ENCODE results near the gene NTRK3. TPM values are rescaled to one million over a fixed set of nuclear protein-coding genes. Genes with fewer than 3 reads are reported as not detected.

The NTRK3 gene
- total RNA-seq, 4 donors from 2014 or later, result 0.09 to 2.7 (median 0.62) TPM

GRCh38 chr15:88269356-88270062 is 13.0 kb upstream of the NTRK3 start:
- TF ChIP-seq CTCF (IDR thresholded peaks at IDR 0.05) (no peak), POLR2A (IDR thresholded peaks at IDR 0.05) (no peak)
- peaks cover 0 to 23% (median 0%) of the 10 kb centered on the region in 4 donors for H3K27me3 ChIP-seq
- no peak overlapping the region for H3K4me3 ChIP-seq
- no peak for DNase-seq
- H3K4me1 ChIP-seq, result no peaks in the 10 kb centered on the region
- H3K36me3 ChIP-seq, result no peaks in the 10 kb centered on the region
- intact Hi-C loops (cut with DNase I), result no loop called here
- H3K27ac ChIP-seq, result no peak overlapping the region
- 50% methylated on average over 2 of the region's 4 CpGs; no CpG with 5 or more reads in 1 of the 2 donors for WGBS, 2 donors
- H3K9me3 ChIP-seq, result no peaks in the 10 kb centered on the region

GRCh38 chr15:88267720-88268119 is 11.2 kb upstream of the NTRK3 start:
- no peak overlapping the region for H3K4me3 ChIP-seq
- H3K27ac ChIP-seq, result no peak overlapping the region
- no peak for DNase-seq
- H3K9me3 ChIP-seq, result no peaks in the 10 kb centered on the region
- H3K27me3 ChIP-seq, result peaks cover 0 to 32% (median 0%) of the 10 kb centered on the region in 4 donors
- no peaks in the 10 kb centered on the region for H3K4me1 ChIP-seq
- 70 to 92% methylated on average over 5 of the region's 5 CpGs for WGBS, 2 donors
- no peaks in the 10 kb centered on the region for H3K36me3 ChIP-seq
- TF ChIP-seq POLR2A (IDR thresholded peaks at IDR 0.05) (no peak), CTCF (IDR thresholded peaks at IDR 0.05) (no peak)
- intact Hi-C loops (cut with DNase I), result no loop called here

DNA sequence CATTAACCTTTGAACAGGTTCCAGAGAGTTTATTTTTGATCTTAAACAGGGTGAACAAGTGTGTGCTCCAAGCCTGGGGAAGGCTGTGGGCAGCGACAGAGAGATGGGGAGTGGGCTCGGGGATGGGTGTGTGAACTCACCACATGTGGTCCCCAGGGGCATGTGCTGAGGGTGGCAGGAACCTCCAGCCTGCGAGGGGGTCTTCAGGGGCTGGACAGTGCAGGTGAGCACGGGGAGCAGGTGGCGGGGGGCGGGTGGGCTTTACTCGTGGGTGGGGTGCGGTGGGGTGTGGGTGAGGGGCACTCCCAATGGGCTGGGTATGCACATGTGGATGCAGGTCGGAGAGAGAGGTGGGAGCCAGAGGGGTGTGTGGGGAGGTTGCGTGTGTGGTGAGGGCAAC is 9.6 kb upstream of the NTRK3 start:
- H3K4me1 ChIP-seq, result no peaks in the 10 kb centered on the region
- intact Hi-C loops (cut with DNase I), result no loop called here
- no peak for DNase-seq
- no peak for TF ChIP-seq CTCF (IDR thresholded peaks at IDR 0.05)
- no peak for TF ChIP-seq POLR2A (IDR thresholded peaks at IDR 0.05)
- no peak overlapping the region for H3K4me3 ChIP-seq
- H3K27ac ChIP-seq, result no peak overlapping the region
- H3K9me3 ChIP-seq, result no peaks in the 10 kb centered on the region
- H3K27me3 ChIP-seq, result peaks cover 0 to 37% (median 0%) of the 10 kb centered on the region in 4 donors
- no peaks in the 10 kb centered on the region for H3K36me3 ChIP-seq
- 74 to 77% methylated on average over 6 to 10 of the region's 10 CpGs for WGBS, 2 donors

- Histone ChIP-seq H3K4me3 (no peak overlapping the region), H3K27ac (no peak overlapping the region), H3K27me3 (peaks cover 0 to 50% (median 0%) of the 10 kb centered on the region in 4 donors), H3K36me3 (no peaks in the 10 kb centered on the region), H3K4me1 (no peaks in the 10 kb centered on the region), H3K9me3 (no peaks in the 10 kb centered on the region)
- DNase-seq, result no peak
- intact Hi-C loops (cut with DNase I), result no loop called here
- TF ChIP-seq POLR2A (IDR thresholded peaks at IDR 0.05), result no peak
- no peak for TF ChIP-seq CTCF (IDR thresholded peaks at IDR 0.05)
- WGBS, 2 donors, result 65 to 71% methylated on average over 3 to 4 of the region's 4 CpGs
Observed at GRCh38 chr15:88264622-88265021, 8.1 kb upstream of the NTRK3 start.

DNA sequence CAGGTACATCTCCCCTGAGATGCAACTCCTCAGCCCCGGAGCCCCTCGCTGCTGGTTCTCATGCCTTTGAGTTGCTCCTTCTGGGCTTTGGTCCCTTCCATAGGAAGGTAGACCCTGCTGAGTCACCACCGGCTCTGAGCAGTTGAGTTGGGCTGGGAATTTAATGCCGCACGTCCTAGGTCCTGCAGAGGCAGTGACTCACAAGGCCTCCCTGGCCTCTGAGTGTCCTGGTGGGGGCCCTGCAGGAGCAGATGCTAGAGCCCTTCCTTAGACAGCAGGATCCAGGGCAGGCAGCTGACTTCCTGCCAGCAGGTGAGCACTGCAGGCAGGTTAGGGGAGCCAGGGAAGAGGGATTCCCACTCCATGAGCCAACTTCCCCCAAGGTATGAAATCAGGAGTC is 5.5 kb upstream of the NTRK3 start:
- Histone ChIP-seq H3K27ac (no peak overlapping the region), H3K4me1 (peaks cover 4 to 10% (median 5%) of the 10 kb centered on the region in 3 donors), H3K36me3 (no peaks in the 10 kb centered on the region), H3K4me3 (no peak overlapping the region), H3K27me3 (peaks cover 1 to 76% (median 8%) of the 10 kb centered on the region in 4 donors), H3K9me3 (no peaks in the 10 kb centered on the region)
- intact Hi-C loops (cut with DNase I), result no loop called here
- TF ChIP-seq POLR2A (IDR thresholded peaks at IDR 0.05), result no peak
- TF ChIP-seq CTCF (IDR thresholded peaks at IDR 0.05), result no peak
- DNase-seq, result no peak
- WGBS, 2 donors, result 93 to 94% methylated on average over 2 of the region's 5 CpGs
